ENCODE results near the gene COQ8A.

DNA sequence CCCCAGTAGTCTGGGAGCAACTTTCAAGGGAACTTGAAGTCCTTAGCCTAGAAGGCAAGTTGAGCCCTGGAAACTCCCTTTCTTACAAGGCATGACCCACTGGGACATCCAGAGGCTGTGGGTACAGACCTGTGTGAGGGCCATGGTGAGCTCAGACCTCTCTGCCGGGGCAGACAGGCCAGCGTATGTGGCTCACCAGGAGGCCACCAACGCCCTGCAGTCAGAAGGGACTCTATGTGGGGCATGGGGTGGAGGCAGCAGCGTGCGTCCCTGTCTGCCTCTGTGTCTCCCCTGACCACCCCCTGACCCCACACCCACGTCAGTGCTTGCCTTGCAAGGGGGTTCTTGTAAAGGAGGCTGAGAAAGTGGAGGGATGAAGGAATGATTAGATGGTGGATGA is 10.8 kb downstream of the COQ8A start:
- TF ChIP-seq YY1 (IDR thresholded peaks at IDR 0.05; ENCODE audit: insufficient read depth, insufficient read length): no peak
- TF ChIP-seq SUZ12 (IDR thresholded peaks at IDR 0.05; ENCODE audit: extremely low read depth, insufficient read depth, insufficient read length): no peak
- no peak for TF ChIP-seq ZNF274 (IDR thresholded peaks at IDR 0.05; ENCODE audit: low read depth, low read length)
